HepG2 (cell line): ENCODE results near the gene ACSL6. TPM values are rescaled to one million over a fixed set of nuclear protein-coding genes. Genes with fewer than 3 reads are reported as not detected.
A peak's percentile ranks its signal among the peaks of the same experiment; 100 is the strongest.

Experiments used
- ATAC-seq: fragments of 200-7000 bp; cut with Tn5 transposase; 3 replicates; pipeline ENCODE4 v1.9.1; 2020; ENCODE audit warnings: mild to moderate bottlenecking, moderate library complexity
- BruUV-seq: library from RNA; stranded (reverse); fragments of 400-500 nt; replicated peaks from 2 replicates; lab custom pipeline; 2021; lab: Mats Ljungman, UMichigan
- CTCF ChIA-PET: fragments of 300-600 bp; formaldehyde crosslinking; extraction: SDS; loops from one replicate; lab custom pipeline; 2021; ENCODE audit warnings: low total read pairs, inconsistent platforms, low intra/inter-chr PET ratio; lab: Yijun Ruan, JAX
- POLR2A ChIA-PET: fragments of 350-600 bp; sonication (Branson Sonifier 250); formaldehyde crosslinking; loops from one replicate; lab custom pipeline; 2020; ENCODE audit warnings: antibody characterized with exemption, inconsistent platforms; lab: Yijun Ruan, JAX
- DNase-seq: peaks from one replicate; pipeline ENCODE4 v3.0.0-alpha.2; 2015; ENCODE audit warnings: low spot score
- FAIRE-seq: peaks from 3 replicates; lab custom pipeline; 2011; peaks lifted over from hg19 to GRCh38; lab: Jason Lieb, UNC
- H2AFZ ChIP-seq: one replicate; pipeline ENCODE4 v1.6.1; 2011; ENCODE audit warnings: low read length, inconsistent platforms
- H3K27ac ChIP-seq: fragments of 300-600 bp; 3 replicates; pipeline ENCODE4 v1.8.0; 2011; ENCODE audit warnings: mixed run types, mild to moderate bottlenecking, mixed read lengths, low read length, inconsistent platforms; ENCODE audit not compliant: insufficient read depth; ENCODE audit errors: extremely low read length
- H3K27me3 ChIP-seq, 2 experiments: fragments of 200-600 bp in 1 of 2; 2 replicates in 1 of 2; 3 replicates in 1 of 2; pipeline versions ENCODE4 v1.6.0 to v1.8.0; 2011; ENCODE audit warnings: low read length in 2 of 2, mild to moderate bottlenecking in 2 of 2, moderate library complexity in 2 of 2, inconsistent platforms in 1 of 2; ENCODE audit not compliant: insufficient read depth in 2 of 2, control insufficient read depth in 1 of 2
- H3K36me3 ChIP-seq, 2 experiments: fragments of 200-600 bp in 1 of 2; replicated peaks in 1 of 2; 2 replicates in 1 of 2; 3 replicates in 1 of 2; pipeline versions ENCODE4 v1.5.1 to v1.8.0; 2011; ENCODE audit warnings: low read length in 2 of 2, inconsistent platforms in 1 of 2; ENCODE audit not compliant: insufficient read depth in 2 of 2, control insufficient read depth in 1 of 2
- H3K4me1 ChIP-seq: 2 replicates; pipeline ENCODE4 v1.5.1; 2012; ENCODE audit warnings: low read length, inconsistent platforms; ENCODE audit not compliant: insufficient read depth
- H3K4me2 ChIP-seq: 2 replicates; pipeline ENCODE4 v1.6.0; 2011; ENCODE audit warnings: low read depth, low read length, inconsistent platforms
- H3K4me3 ChIP-seq, 3 experiments: fragments of 200-600 bp in 1 of 3; sonication (generic), shearing (Covaris generic) in 1 of 3; replicated peaks in 1 of 3; 2 replicates each; pipeline ENCODE4 v1.5.1; 2011 to 2016; ENCODE audit warnings: low read length in 3 of 3, inconsistent platforms in 2 of 3, low read depth in 2 of 3, mild to moderate bottlenecking in 2 of 3, control low read depth in 1 of 3, mixed read lengths in 1 of 3; ENCODE audit not compliant: insufficient read depth in 1 of 3
- H3K79me2 ChIP-seq: one replicate; pipeline ENCODE4 v1.6.1; 2011; ENCODE audit warnings: low read length, inconsistent platforms; ENCODE audit not compliant: insufficient read depth
- H3K9ac ChIP-seq: 2 replicates; pipeline ENCODE4 v1.6.0; 2011; ENCODE audit warnings: mild to moderate bottlenecking, low read depth, low read length, inconsistent platforms; ENCODE audit not compliant: insufficient read depth
- H3K9me3 ChIP-seq: 2 replicates; pipeline ENCODE4 v1.5.1; 2012; ENCODE audit warnings: mild to moderate bottlenecking, low read length
- H4K20me1 ChIP-seq: 2 replicates; pipeline ENCODE4 v1.6.0; 2011; ENCODE audit warnings: inconsistent platforms, mild to moderate bottlenecking, low read length, moderate library complexity; ENCODE audit not compliant: insufficient read depth
- ATF1 ChIP-seq: IDR thresholded peaks from 2 replicates; pipeline ENCODE4 v1.6.1; 2016; ENCODE audit warnings: mild to moderate bottlenecking, control low read depth
- MTA3 ChIP-seq: sonication (generic); formaldehyde crosslinking; IDR thresholded peaks from 2 replicates; pipeline ENCODE4 v1.4.0; 2020; ENCODE audit warnings: missing genetic modification reagents
- NFE2L2 ChIP-seq: fragments of 150-350 bp; IDR thresholded peaks from 2 replicates; pipeline ENCODE4 v1.6.1; 2014; ENCODE audit warnings: low read length
- WGBS: methylation state at CpG from one replicate; pipeline ENCODE4 v1.1.6; 2017; ENCODE audit warnings: low lambda C conversion rate; 5-methylcytosine and 5-hydroxymethylcytosine counted together
- in situ Hi-C: cut with HindIII; loops from 2 replicates; pipeline ENCODE4 v1.10.0; 2017; ENCODE audit warnings: low pct_unique_long_range_greater_than_20kb; ENCODE audit not compliant: extremely low pct_ligation_motif_present
- intact Hi-C: fragments of 100-400 bp; cut with micrococcal nuclease; formaldehyde crosslinking; loops from one replicate; pipeline ENCODE4 v1.10.0; 2022; ENCODE audit not compliant: unreplicated experiment
- polyA plus RNA-seq, 8 experiments: library from polyadenylated mRNA; depleted of rRNA in 3 of 8; stranded (reverse) in 7 of 8; unstranded in 1 of 8; fragments of >200 nt; fragmentation: Illumina TruSeq in 4 of 8; extraction: Trizol in 4 of 8; gene quantifications; 2 replicates each; pipeline versions ENCODE4 v1.2.1 to v1.2.3, GENCODE V29; 2011 to 2016; ENCODE audit warnings: low read depth in 4 of 8, missing spikeins in 1 of 8, mixed read lengths in 1 of 8; ENCODE audit not compliant: insufficient read depth in 1 of 8
- total RNA-seq, 5 experiments: library from RNA; depleted of rRNA; stranded (reverse); fragments of >200 nt; fragmentation: Illumina TruSeq; extraction: Trizol; gene quantifications; 2 replicates each; pipeline ENCODE4 v1.2.3, GENCODE V29; 2016; ENCODE audit warnings: low read depth in 1 of 5
- TF ChIP-seq, protein P1 (sequence below), 2 experiments: IDR thresholded peaks; 2 replicates each; pipeline ENCODE4 v1.6.1; 2011 to 2012; ENCODE audit warnings: low read length in 2 of 2, borderline replicate concordance in 1 of 2, low read depth in 1 of 2, mild to moderate bottlenecking in 1 of 2, moderate library complexity in 1 of 2
- TF ChIP-seq, protein P2 (sequence below): sonication (generic); formaldehyde crosslinking; IDR thresholded peaks from 2 replicates; pipeline ENCODE4 v1.5.1; 2020; ENCODE audit warnings: missing genetic modification reagents, mild to moderate bottlenecking, borderline replicate concordance
- TF ChIP-seq, protein P3 (sequence below): sonication (generic); formaldehyde crosslinking; IDR thresholded peaks from 2 replicates; pipeline ENCODE4 v1.9.0; 2021; ENCODE audit warnings: missing genetic modification reagents, mild to moderate bottlenecking, borderline replicate concordance

ACSL6 gene
- total and polyA plus RNA-seq, 2 of the 13 experiments (the other 11 are each of a cell fraction or from before 2014, with no cell fraction given) = 3.7 to 3.8 TPM

DNA sequence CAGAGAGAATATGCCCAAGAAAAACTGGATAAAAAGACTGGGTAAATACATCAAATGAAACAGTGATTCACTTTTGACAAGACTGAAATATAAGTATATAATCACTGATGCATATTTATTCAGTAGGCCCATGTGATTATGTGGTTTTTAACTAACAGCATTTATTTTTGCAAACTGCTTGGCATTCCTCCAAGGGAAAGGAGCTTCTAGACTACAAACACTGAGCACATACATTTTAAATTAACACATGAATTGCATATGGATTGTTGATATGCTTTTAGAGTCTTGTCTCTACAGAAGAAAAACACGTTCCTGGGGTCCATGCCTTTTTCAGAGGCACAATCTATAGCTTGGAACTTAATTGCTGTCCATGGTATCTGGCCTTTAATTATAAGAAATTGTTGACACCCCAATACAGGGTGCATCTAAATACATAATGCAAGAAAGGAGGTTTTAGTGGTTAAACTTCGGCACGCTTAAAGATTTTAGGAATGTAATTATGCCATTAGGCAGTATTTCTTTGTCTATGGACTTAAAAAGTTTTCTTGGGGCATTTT lies 59.1 kb downstream of the ACSL6 start:
- TF ChIP-seq, protein P1, sequence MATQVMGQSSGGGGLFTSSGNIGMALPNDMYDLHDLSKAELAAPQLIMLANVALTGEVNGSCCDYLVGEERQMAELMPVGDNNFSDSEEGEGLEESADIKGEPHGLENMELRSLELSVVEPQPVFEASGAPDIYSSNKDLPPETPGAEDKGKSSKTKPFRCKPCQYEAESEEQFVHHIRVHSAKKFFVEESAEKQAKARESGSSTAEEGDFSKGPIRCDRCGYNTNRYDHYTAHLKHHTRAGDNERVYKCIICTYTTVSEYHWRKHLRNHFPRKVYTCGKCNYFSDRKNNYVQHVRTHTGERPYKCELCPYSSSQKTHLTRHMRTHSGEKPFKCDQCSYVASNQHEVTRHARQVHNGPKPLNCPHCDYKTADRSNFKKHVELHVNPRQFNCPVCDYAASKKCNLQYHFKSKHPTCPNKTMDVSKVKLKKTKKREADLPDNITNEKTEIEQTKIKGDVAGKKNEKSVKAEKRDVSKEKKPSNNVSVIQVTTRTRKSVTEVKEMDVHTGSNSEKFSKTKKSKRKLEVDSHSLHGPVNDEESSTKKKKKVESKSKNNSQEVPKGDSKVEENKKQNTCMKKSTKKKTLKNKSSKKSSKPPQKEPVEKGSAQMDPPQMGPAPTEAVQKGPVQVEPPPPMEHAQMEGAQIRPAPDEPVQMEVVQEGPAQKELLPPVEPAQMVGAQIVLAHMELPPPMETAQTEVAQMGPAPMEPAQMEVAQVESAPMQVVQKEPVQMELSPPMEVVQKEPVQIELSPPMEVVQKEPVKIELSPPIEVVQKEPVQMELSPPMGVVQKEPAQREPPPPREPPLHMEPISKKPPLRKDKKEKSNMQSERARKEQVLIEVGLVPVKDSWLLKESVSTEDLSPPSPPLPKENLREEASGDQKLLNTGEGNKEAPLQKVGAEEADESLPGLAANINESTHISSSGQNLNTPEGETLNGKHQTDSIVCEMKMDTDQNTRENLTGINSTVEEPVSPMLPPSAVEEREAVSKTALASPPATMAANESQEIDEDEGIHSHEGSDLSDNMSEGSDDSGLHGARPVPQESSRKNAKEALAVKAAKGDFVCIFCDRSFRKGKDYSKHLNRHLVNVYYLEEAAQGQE (IDR thresholded peaks at IDR 0.05; ENCODE audit: borderline replicate concordance in 1 of 2, low read depth in 1 of 2, low read length in 2 of 2) = peak in 1 of 2 experiments; percentile 63; a peak in 1 of 4 replicates
- no peak for TF ChIP-seq MTA3 (CRISPR knock-in tag)
- FAIRE-seq = no peak
- H3K4me1 ChIP-seq = no peaks in the 10 kb centered on the region
- BruUV-seq = no TSS peak
- no peak overlapping the region for H3K27ac ChIP-seq
- intact Hi-C loops (no loop called here), in situ Hi-C loops (no loop called here)
- no peaks in the 10 kb centered on the region for H3K27me3 ChIP-seq
- CTCF ChIA-PET = no interaction called here
- POLR2A ChIA-PET = no interaction called here
- no peak for DNase-seq
- H4K20me1 ChIP-seq = no peaks in the 10 kb centered on the region
- no peak overlapping the region for H3K9ac ChIP-seq
- no peak overlapping the region for H3K4me2 ChIP-seq
- H2AFZ ChIP-seq = no peak overlapping the region
- H3K79me2 ChIP-seq = no peaks in the 10 kb centered on the region
- ATAC-seq = no peak
- H3K9me3 ChIP-seq = no peaks in the 10 kb centered on the region
- 89% methylated on average over 3 of the region's 3 CpGs for WGBS
- H3K36me3 ChIP-seq = no peaks in the 10 kb centered on the region
- H3K4me3 ChIP-seq = no peak overlapping the region

DNA sequence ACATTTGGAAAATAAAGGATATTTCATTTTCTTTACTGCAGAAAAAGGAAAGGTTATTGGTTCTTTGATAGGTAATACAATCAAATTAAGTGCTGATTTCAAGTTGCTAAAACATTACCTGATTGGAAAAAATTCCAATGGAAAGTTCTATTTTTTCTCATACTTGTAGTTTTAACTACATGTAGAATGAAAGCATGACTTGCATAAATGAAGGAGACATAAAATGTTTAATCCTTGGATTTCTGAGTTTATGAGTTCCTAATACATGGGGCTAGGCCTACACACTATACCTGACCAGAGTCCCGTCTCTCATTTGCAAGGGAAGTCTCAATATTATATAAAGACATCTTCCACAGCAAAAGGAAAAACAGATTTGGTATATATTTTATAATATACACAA lies 60.8 kb downstream of the ACSL6 start:
- in situ Hi-C loops = no loop called here

More for the DNA sequence above, 60.8 kb downstream of the ACSL6 start:
- DNase-seq = no peak
- Histone ChIP-seq H3K27me3 (no peaks in the 10 kb centered on the region; a peak in 1 of 5 replicates), H3K4me2 (no peak overlapping the region), H3K27ac (no peak overlapping the region), H3K9me3 (no peaks in the 10 kb centered on the region), H3K79me2 (no peaks in the 10 kb centered on the region), H2AFZ (no peak overlapping the region), H3K4me3 (no peak overlapping the region), H3K4me1 (no peaks in the 10 kb centered on the region), H3K9ac (no peak overlapping the region), H4K20me1 (no peaks in the 10 kb centered on the region), H3K36me3 (no peaks in the 10 kb centered on the region)
- no peak for ATAC-seq
- FAIRE-seq = no peak
- peak; percentile 73 for TF ChIP-seq NFE2L2
- TF ChIP-seq, protein P2, sequence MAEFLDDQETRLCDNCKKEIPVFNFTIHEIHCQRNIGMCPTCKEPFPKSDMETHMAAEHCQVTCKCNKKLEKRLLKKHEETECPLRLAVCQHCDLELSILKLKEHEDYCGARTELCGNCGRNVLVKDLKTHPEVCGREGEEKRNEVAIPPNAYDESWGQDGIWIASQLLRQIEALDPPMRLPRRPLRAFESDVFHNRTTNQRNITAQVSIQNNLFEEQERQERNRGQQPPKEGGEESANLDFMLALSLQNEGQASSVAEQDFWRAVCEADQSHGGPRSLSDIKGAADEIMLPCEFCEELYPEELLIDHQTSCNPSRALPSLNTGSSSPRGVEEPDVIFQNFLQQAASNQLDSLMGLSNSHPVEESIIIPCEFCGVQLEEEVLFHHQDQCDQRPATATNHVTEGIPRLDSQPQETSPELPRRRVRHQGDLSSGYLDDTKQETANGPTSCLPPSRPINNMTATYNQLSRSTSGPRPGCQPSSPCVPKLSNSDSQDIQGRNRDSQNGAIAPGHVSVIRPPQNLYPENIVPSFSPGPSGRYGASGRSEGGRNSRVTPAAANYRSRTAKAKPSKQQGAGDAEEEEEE (CRISPR knock-in tag) = no peak
- no peak for TF ChIP-seq ATF1
- TF ChIP-seq, protein P3, sequence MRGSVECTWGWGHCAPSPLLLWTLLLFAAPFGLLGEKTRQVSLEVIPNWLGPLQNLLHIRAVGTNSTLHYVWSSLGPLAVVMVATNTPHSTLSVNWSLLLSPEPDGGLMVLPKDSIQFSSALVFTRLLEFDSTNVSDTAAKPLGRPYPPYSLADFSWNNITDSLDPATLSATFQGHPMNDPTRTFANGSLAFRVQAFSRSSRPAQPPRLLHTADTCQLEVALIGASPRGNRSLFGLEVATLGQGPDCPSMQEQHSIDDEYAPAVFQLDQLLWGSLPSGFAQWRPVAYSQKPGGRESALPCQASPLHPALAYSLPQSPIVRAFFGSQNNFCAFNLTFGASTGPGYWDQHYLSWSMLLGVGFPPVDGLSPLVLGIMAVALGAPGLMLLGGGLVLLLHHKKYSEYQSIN (CRISPR knock-in tag) = no peak
- no TSS peak for BruUV-seq
- ChIA-PET CTCF (no interaction called here), POLR2A (no interaction called here)
- intact Hi-C loops = no loop called here
- 82% methylated on average over 1 of the region's 1 CpG for WGBS
